WTC11 (cell line): ENCODE measurements around the gene ZBTB7C. TPM values are rescaled to one million over a fixed set of nuclear protein-coding genes. Genes with fewer than 3 reads are reported as not detected.

Source experiments
- ATAC-seq: fragments of 200-7000 bp; cut with Tn5 transposase; 2 replicates; pipeline ENCODE4 v1.10.0; 2021; ENCODE audit warnings: mild to moderate bottlenecking, moderate library complexity
- CTCF ChIA-PET: fragments of 300-600 bp; sonication (Branson Sonifier 250); formaldehyde crosslinking; loops from one replicate; lab custom pipeline; 2021; ENCODE audit warnings: antibody characterized with exemption; lab: Charles Lee
- POLR2A ChIA-PET: fragments of 350-600 bp; sonication (Branson Sonifier 250); formaldehyde crosslinking; loops from one replicate; lab custom pipeline; 2021; ENCODE audit warnings: antibody characterized with exemption; lab: Charles Lee
- DNase-seq: peaks from one replicate; pipeline ENCODE4 v3.0.0; 2021; ENCODE audit warnings: low spot score
- H3K27ac Mint-ChIP-seq: 2 replicates; pipeline ENCODE4 v1.8.0; 2021; ENCODE audit warnings: mixed read lengths
- H3K27me3 Mint-ChIP-seq: 2 replicates; pipeline ENCODE4 v1.8.0; 2021; ENCODE audit warnings: low read depth, mild to moderate bottlenecking, moderate library complexity, mixed read lengths
- H3K36me3 Mint-ChIP-seq: 2 replicates; pipeline ENCODE4 v1.8.0; 2021; ENCODE audit warnings: mixed read lengths
- H3K4me1 Mint-ChIP-seq: 2 replicates; pipeline ENCODE4 v1.8.0; 2022; ENCODE audit warnings: mixed read lengths
- H3K4me3 Mint-ChIP-seq: 2 replicates; pipeline ENCODE4 v1.8.0; 2021; ENCODE audit warnings: mild to moderate bottlenecking, moderate library complexity, mixed read lengths
- H3K9me3 Mint-ChIP-seq: 2 replicates; pipeline ENCODE4 v1.8.0; 2021; ENCODE audit warnings: mixed read lengths
- GRHL2 ChIP-seq: fragments of 250-450 bp; sonication (Bioruptor Pico); IDR thresholded peaks from 2 replicates; pipeline ENCODE4 v1.8.0; 2022; ENCODE audit warnings: mild to moderate bottlenecking, moderate library complexity; ENCODE audit not compliant: insufficient replicate concordance, severe bottlenecking
- HMGA2 ChIP-seq: fragments of 250-450 bp; sonication (Bioruptor Pico); IDR thresholded peaks from 2 replicates; pipeline ENCODE4 v1.4.0; 2021; ENCODE audit warnings: mild to moderate bottlenecking, moderate library complexity
- MXD4 ChIP-seq: fragments of 250-450 bp; sonication (Bioruptor Pico); IDR thresholded peaks from 2 replicates; pipeline ENCODE4 v1.8.0; 2021; ENCODE audit warnings: mild to moderate bottlenecking, moderate library complexity, borderline replicate concordance
- NR2C2 ChIP-seq: sonication (generic); formaldehyde crosslinking; IDR thresholded peaks from 2 replicates; pipeline ENCODE4 v1.8.0; 2022; ENCODE audit warnings: mild to moderate bottlenecking, missing genetic modification reagents
- NR3C1 ChIP-seq: sonication (generic); formaldehyde crosslinking; conservative IDR thresholded peaks from 2 replicates; pipeline ENCODE4 v1.8.1; 2023; ENCODE audit warnings: low read depth, mild to moderate bottlenecking, missing genetic modification reagents
- SOX15 ChIP-seq: fragments of 250-450 bp; sonication (Bioruptor Pico); IDR thresholded peaks from 2 replicates; pipeline ENCODE4 v1.9.0; 2021; ENCODE audit warnings: mild to moderate bottlenecking
- ZNF138 ChIP-seq: sonication (generic); formaldehyde crosslinking; conservative IDR thresholded peaks from 2 replicates; pipeline ENCODE4 v1.8.1; 2022; ENCODE audit warnings: mild to moderate bottlenecking, moderate library complexity, missing genetic modification reagents
- total RNA-seq: library from RNA; stranded (reverse); gene quantifications from 3 replicates; pipeline ENCODE4 v1.2.3, GENCODE V29; 2021
- TF ChIP-seq, protein P1 (sequence below): fragments of 250-450 bp; sonication (Bioruptor Pico); IDR thresholded peaks from 2 replicates; pipeline ENCODE4 v1.9.0; 2021; ENCODE audit warnings: moderate library complexity, mild to moderate bottlenecking, inconsistent platforms, borderline replicate concordance
- TF ChIP-seq, protein P2 (sequence below): sonication (generic); formaldehyde crosslinking; IDR thresholded peaks from 2 replicates; pipeline ENCODE4 v1.8.0; 2022; ENCODE audit warnings: mild to moderate bottlenecking, missing genetic modification reagents
- TF ChIP-seq, protein P3 (sequence below): fragments of 250-450 bp; sonication (Bioruptor Pico); IDR thresholded peaks from 2 replicates; pipeline ENCODE4 v1.9.0; 2021; ENCODE audit warnings: mild to moderate bottlenecking
- TF ChIP-seq, protein P4 (sequence below): sonication (generic); formaldehyde crosslinking; IDR thresholded peaks from 2 replicates; pipeline ENCODE4 v1.8.0; 2022; ENCODE audit warnings: missing genetic modification reagents
- TF ChIP-seq, protein P5 (sequence below): sonication (generic); formaldehyde crosslinking; conservative IDR thresholded peaks from 2 replicates; pipeline ENCODE4 v1.8.1; 2022; ENCODE audit warnings: mild to moderate bottlenecking, missing genetic modification reagents
- TF ChIP-seq, protein P6 (sequence below): sonication (generic); formaldehyde crosslinking; IDR thresholded peaks from 2 replicates; pipeline ENCODE4 v1.8.0; 2022; ENCODE audit warnings: mild to moderate bottlenecking, missing genetic modification reagents
- TF ChIP-seq, protein P7 (sequence below): sonication (generic); formaldehyde crosslinking; IDR thresholded peaks from 2 replicates; pipeline ENCODE4 v1.8.1; 2022; ENCODE audit warnings: mild to moderate bottlenecking, missing genetic modification reagents, moderate library complexity, borderline replicate concordance
- TF ChIP-seq, protein P8 (sequence below): fragments of 250-450 bp; sonication (Bioruptor Pico); IDR thresholded peaks from 2 replicates; pipeline ENCODE4 v1.9.0; 2021; ENCODE audit warnings: mild to moderate bottlenecking

Gene ZBTB7C
- total RNA-seq, 1 experiment from 2014 or later, result 0.48 TPM

DNA sequence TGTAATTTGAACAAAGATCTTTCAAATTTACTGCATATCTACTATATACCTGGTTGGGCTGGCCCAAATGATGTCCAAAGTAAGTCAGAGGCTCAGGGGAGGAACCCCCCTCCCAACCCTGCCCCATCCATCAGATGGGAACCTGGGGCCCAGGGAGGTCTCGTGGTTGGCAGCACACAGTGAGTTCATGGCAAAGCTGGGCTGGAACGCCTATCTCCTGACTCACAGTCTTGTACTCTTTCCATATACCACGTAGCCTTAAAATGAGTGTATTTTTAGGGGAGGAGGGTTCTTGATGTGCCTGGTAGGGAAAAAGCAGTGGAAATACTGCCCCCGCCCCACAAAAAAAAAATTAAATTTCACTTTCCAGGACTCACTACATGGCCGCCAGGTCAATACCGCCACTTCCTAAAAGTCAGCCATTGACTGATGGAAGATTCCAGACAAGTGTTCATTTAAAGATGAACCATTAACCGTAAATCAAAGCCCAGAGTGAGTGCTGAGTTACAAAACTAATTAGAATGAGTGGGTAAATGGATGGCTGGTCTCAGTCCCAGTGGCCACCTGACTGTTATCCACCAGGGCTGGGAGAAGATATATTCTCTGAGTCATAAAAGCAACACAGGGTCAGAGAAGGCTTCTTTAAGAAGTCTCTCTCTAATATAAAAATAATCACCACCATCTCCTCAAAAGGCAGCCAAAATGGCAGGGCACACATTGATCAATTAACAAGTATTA is 80.5 kb downstream of the ZBTB7C start (continued):
- TF ChIP-seq, protein P1, sequence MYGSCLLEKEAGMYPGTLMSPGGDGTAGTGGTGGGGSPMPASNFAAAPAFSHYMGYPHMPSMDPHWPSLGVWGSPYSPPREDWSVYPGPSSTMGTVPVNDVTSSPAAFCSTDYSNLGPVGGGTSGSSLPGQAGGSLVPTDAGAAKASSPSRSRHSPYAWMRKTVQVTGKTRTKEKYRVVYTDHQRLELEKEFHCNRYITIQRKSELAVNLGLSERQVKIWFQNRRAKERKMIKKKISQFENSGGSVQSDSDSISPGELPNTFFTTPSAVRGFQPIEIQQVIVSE (CRISPR knock-in tag), result no peak
- TF ChIP-seq, protein P2, sequence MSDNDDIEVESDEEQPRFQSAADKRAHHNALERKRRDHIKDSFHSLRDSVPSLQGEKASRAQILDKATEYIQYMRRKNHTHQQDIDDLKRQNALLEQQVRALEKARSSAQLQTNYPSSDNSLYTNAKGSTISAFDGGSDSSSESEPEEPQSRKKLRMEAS (CRISPR knock-in tag), result no peak
- TF ChIP-seq, protein P3, sequence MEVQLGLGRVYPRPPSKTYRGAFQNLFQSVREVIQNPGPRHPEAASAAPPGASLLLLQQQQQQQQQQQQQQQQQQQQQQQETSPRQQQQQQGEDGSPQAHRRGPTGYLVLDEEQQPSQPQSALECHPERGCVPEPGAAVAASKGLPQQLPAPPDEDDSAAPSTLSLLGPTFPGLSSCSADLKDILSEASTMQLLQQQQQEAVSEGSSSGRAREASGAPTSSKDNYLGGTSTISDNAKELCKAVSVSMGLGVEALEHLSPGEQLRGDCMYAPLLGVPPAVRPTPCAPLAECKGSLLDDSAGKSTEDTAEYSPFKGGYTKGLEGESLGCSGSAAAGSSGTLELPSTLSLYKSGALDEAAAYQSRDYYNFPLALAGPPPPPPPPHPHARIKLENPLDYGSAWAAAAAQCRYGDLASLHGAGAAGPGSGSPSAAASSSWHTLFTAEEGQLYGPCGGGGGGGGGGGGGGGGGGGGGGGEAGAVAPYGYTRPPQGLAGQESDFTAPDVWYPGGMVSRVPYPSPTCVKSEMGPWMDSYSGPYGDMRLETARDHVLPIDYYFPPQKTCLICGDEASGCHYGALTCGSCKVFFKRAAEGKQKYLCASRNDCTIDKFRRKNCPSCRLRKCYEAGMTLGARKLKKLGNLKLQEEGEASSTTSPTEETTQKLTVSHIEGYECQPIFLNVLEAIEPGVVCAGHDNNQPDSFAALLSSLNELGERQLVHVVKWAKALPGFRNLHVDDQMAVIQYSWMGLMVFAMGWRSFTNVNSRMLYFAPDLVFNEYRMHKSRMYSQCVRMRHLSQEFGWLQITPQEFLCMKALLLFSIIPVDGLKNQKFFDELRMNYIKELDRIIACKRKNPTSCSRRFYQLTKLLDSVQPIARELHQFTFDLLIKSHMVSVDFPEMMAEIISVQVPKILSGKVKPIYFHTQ, result no peak
- TF ChIP-seq SOX15 (no peak), MXD4 (no peak), GRHL2 (CRISPR knock-in tag) (no peak)

DNA sequence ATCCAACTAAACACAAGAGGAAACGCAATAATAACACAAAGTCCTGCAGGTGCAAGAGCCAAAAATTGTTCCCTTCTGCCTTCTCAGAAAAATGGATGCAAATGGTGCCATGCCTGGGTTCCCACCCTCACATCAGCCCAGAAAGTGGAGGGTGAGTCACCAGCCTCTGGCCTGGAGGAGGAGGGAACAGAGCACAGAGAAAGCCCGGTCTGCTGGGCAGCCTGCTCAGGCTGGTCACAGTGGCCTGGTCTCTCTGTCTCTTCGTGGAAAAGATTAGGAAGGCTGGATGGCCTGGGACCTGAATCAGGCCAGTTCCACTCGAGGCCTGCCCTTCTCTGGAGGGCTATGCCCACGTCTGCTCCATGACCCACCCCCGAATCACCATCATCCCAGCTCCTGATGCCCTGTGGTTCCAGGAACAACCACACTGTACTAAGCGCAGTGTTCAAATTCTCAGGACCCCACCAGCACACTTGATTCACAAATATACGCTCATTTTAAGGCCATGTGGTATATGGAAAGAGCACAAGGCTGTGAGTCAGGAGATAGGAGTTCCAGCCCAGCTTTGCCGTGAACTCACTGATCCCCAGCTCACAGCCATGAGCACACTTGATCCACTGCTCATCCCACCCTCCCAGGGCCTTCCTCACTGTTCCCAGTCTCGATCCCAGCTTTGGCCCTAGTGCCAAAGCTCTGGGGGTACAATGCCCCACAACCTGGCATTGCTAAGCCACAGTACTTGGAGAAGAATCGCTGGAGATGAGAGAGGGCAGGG is 82.1 kb downstream of the ZBTB7C start:
- ATAC-seq (no peak), DNase-seq (no peak)
- Mint-ChIP-seq H3K36me3 (no peaks in the 10 kb centered on the region), H3K27ac (no peak overlapping the region), H3K4me1 (peaks cover 7% of the 10 kb centered on the region), H3K4me3 (no peak overlapping the region), H3K9me3 (0 out of 2 replicates have a peak, but pooled peaks cover 5% of the 10 kb centered on the region), H3K27me3 (peaks cover 2% of the 10 kb centered on the region; the same call in 1 of the 2 replicates)
- no peak for TF ChIP-seq ZNF138 (CRISPR knock-in tag)
- CTCF ChIA-PET, result interaction anchor here (1.1 kb wide), 1 partner anchor 32 kb away, joined by 3 read pairs; no protein-coding TSS in a partner anchor
- POLR2A ChIA-PET, result no interaction called here

DNA sequence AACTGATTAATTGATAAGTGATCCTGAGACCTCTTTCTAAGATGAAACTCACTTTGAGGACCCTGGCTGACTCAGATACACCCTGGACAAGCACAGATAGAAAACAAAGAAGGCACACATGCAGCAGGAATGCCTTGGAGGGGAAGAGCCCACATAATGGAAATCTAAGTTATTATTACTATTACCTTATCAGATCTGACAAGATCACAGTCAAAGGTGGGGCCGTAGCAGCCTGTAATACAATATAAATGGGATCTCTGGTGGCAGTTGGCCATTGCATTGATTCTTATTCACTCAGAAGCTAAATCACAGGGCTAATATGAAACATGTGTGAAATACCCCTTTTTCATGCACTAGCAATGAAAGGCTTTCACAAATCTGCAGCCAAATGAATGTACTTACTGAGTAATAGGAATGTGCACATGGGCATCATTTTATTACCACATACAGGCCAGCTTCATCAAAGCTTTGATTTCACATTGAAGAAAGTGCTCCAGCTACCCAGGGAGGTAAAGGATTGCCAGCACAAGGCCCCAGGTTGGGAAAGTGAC is 84.0 kb downstream of the ZBTB7C start:
- CTCF ChIA-PET, result interaction anchor here (1.1 to 2.2 kb wide), 2 partner anchors 30 to 120 kb away, joined by 3 to 8 read pairs; no protein-coding TSS in a partner anchor
- no peak for ATAC-seq
- H3K27me3 Mint-ChIP-seq, result peaks cover 2% of the 10 kb centered on the region; the same call in 1 of the 2 replicates

DNA sequence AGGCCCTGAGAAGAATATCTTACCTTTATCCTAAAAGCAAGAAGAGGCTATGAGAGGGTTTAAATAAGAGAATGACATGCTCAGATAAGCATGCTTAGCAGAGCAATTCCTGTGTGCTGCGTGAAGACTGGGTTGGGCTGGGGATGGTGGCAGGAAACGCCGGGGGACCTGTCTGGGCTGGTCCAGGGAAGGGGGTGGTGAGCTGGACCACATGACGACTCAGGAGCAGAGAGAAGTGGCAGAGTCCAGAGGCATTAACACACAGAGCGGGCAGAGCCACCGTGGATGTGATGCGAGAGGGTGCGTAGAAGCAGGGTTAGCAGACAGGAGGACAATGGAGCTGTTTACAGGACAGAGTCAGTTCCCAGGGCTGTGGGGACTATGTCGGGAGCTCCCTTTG is 84.5 kb downstream of the ZBTB7C start:
- H3K4me3 Mint-ChIP-seq, result no peak overlapping the region
- H3K4me1 Mint-ChIP-seq, result no peaks in the 10 kb centered on the region
- ATAC-seq (no peak), DNase-seq (no peak)
- no peak overlapping the region for H3K27ac Mint-ChIP-seq
- CTCF ChIA-PET, result interaction anchor here (1.1 to 2.2 kb wide), 2 partner anchors 29 to 121 kb away, joined by 3 to 8 read pairs; no protein-coding TSS in a partner anchor
- H3K36me3 Mint-ChIP-seq, result no peaks in the 10 kb centered on the region
- POLR2A ChIA-PET, result no interaction called here
- H3K27me3 Mint-ChIP-seq, result peaks cover 2% of the 10 kb centered on the region; the same call in 1 of the 2 replicates
- 0 out of 2 replicates have a peak, but pooled peaks cover 5% of the 10 kb centered on the region for H3K9me3 Mint-ChIP-seq
- TF ChIP-seq HMGA2 (CRISPR knock-in tag) (no peak), SOX15 (no peak), NR2C2 (CRISPR knock-in tag) (no peak)
- TF ChIP-seq, protein P4, sequence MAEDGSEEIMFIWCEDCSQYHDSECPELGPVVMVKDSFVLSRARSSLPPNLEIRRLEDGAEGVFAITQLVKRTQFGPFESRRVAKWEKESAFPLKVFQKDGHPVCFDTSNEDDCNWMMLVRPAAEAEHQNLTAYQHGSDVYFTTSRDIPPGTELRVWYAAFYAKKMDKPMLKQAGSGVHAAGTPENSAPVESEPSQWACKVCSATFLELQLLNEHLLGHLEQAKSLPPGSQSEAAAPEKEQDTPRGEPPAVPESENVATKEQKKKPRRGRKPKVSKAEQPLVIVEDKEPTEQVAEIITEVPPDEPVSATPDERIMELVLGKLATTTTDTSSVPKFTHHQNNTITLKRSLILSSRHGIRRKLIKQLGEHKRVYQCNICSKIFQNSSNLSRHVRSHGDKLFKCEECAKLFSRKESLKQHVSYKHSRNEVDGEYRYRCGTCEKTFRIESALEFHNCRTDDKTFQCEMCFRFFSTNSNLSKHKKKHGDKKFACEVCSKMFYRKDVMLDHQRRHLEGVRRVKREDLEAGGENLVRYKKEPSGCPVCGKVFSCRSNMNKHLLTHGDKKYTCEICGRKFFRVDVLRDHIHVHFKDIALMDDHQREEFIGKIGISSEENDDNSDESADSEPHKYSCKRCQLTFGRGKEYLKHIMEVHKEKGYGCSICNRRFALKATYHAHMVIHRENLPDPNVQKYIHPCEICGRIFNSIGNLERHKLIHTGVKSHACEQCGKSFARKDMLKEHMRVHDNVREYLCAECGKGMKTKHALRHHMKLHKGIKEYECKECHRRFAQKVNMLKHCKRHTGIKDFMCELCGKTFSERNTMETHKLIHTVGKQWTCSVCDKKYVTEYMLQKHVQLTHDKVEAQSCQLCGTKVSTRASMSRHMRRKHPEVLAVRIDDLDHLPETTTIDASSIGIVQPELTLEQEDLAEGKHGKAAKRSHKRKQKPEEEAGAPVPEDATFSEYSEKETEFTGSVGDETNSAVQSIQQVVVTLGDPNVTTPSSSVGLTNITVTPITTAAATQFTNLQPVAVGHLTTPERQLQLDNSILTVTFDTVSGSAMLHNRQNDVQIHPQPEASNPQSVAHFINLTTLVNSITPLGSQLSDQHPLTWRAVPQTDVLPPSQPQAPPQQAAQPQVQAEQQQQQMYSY, result no peak
- TF ChIP-seq, protein P5, sequence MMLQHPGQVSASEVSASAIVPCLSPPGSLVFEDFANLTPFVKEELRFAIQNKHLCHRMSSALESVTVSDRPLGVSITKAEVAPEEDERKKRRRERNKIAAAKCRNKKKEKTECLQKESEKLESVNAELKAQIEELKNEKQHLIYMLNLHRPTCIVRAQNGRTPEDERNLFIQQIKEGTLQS (CRISPR knock-in tag), result no peak
- TF ChIP-seq, protein P6, sequence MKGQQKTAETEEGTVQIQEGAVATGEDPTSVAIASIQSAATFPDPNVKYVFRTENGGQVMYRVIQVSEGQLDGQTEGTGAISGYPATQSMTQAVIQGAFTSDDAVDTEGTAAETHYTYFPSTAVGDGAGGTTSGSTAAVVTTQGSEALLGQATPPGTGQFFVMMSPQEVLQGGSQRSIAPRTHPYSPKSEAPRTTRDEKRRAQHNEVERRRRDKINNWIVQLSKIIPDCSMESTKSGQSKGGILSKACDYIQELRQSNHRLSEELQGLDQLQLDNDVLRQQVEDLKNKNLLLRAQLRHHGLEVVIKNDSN, result no peak
- TF ChIP-seq, protein P7, sequence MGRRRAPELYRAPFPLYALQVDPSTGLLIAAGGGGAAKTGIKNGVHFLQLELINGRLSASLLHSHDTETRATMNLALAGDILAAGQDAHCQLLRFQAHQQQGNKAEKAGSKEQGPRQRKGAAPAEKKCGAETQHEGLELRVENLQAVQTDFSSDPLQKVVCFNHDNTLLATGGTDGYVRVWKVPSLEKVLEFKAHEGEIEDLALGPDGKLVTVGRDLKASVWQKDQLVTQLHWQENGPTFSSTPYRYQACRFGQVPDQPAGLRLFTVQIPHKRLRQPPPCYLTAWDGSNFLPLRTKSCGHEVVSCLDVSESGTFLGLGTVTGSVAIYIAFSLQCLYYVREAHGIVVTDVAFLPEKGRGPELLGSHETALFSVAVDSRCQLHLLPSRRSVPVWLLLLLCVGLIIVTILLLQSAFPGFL (CRISPR knock-in tag), result no peak

More for the DNA sequence above, 84.0 kb downstream of the ZBTB7C start:
- POLR2A ChIA-PET, result no interaction called here
- Mint-ChIP-seq H3K4me1 (peaks cover 2% of the 10 kb centered on the region), H3K9me3 (0 out of 2 replicates have a peak, but pooled peaks cover 5% of the 10 kb centered on the region), H3K4me3 (no peak overlapping the region), H3K27ac (no peak overlapping the region), H3K36me3 (no peaks in the 10 kb centered on the region)
- DNase-seq, result no peak
- TF ChIP-seq, protein P8, sequence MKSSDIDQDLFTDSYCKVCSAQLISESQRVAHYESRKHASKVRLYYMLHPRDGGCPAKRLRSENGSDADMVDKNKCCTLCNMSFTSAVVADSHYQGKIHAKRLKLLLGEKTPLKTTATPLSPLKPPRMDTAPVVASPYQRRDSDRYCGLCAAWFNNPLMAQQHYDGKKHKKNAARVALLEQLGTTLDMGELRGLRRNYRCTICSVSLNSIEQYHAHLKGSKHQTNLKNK (CRISPR knock-in tag), result no peak
- no peak for TF ChIP-seq NR3C1 (CRISPR knock-in tag)
